C4-2B (cell line): ENCODE measurements around the gene PDGFD.

Experiments
- H3K27ac ChIP-seq: fragments of 450-650 bp; 2 replicates; pipeline ENCODE4 v1.5.1; 2017
- ZFX ChIP-seq: fragments of 450-650 bp; IDR thresholded peaks from 2 replicates; pipeline ENCODE4 v1.6.1; 2017
- TF ChIP-seq, protein P1 (sequence below): fragments of 450-650 bp; conservative IDR thresholded peaks from 2 replicates; pipeline ENCODE4 v1.5.1; 2017; ENCODE audit warnings: mild to moderate bottlenecking

The PDGFD gene

DNA sequence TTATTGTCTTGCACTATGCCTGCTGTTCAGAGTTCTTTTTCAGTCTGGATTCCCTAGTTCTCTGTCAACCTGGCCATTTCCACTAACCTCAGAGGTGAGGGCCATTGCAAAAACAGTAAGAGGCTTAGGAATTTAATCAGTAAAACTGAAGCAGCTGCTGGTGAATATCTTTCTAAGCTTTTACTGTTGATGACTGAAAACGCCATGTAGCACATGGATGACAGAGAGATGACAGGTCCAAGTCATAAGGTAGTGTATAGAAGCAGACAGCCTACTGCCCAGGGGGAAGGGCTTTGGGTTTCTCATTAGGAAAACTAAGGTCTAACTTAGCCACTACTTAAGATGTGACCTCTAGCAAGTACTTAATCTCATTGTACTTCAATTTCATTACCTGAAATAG is 280.1 kb downstream of the PDGFD start:
- TF ChIP-seq, protein P1, sequence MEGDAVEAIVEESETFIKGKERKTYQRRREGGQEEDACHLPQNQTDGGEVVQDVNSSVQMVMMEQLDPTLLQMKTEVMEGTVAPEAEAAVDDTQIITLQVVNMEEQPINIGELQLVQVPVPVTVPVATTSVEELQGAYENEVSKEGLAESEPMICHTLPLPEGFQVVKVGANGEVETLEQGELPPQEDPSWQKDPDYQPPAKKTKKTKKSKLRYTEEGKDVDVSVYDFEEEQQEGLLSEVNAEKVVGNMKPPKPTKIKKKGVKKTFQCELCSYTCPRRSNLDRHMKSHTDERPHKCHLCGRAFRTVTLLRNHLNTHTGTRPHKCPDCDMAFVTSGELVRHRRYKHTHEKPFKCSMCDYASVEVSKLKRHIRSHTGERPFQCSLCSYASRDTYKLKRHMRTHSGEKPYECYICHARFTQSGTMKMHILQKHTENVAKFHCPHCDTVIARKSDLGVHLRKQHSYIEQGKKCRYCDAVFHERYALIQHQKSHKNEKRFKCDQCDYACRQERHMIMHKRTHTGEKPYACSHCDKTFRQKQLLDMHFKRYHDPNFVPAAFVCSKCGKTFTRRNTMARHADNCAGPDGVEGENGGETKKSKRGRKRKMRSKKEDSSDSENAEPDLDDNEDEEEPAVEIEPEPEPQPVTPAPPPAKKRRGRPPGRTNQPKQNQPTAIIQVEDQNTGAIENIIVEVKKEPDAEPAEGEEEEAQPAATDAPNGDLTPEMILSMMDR: no peak
- no peak for TF ChIP-seq ZFX
- no peak overlapping the region for H3K27ac ChIP-seq

GRCh38 chr11:103883291-103883690 is 280.7 kb downstream of the PDGFD start:
- no peak overlapping the region for H3K27ac ChIP-seq
- TF ChIP-seq ZFX: no peak
- TF ChIP-seq, protein P1: no peak

DNA sequence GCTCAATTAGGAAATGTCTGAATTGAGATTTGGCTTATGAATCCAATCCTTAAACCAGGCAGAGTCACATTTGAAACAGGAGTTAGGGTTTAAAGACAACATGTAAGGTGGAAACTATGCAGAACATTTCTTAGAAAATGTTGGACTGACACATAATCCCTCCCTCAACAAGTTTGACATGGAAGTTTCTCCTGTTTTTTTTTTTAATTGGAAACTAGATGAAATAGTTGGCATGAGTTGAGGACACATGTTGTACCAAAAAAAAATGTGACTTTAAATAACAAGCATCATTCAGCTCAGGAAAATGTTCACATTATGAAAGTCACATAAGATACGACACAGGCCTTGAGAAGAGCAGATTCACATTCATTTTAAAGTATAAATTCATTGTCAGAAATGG is 282.4 kb downstream of the PDGFD start:
- TF ChIP-seq, protein P1: no peak
- TF ChIP-seq ZFX: no peak
- H3K27ac ChIP-seq: no peak overlapping the region

DNA sequence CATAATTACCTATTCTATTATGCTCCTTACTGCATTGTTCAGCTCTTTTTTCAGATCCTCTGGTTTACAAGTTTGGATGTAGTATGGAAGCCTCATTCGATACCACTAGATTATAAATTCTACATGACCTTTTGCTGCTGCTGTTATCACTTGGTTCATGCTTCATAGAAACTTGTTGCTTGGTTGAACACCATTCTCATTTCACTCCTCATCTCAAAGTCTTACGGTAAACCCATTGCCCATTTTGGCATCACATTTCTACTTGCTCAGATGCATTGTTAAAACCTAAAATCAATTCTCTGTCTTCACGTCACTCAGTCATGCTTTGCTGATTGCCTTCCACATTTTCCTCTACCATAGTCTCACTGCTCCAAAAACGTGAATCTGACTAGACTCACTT is 283.0 kb downstream of the PDGFD start:
- TF ChIP-seq ZFX: no peak
- TF ChIP-seq, protein P1: no peak
- H3K27ac ChIP-seq: no peak overlapping the region

- TF ChIP-seq ZFX: no peak
- TF ChIP-seq, protein P1: no peak
- H3K27ac ChIP-seq: no peak overlapping the region
Observed at GRCh38 chr11:103878646-103879045, 285.3 kb downstream of the PDGFD start.

DNA sequence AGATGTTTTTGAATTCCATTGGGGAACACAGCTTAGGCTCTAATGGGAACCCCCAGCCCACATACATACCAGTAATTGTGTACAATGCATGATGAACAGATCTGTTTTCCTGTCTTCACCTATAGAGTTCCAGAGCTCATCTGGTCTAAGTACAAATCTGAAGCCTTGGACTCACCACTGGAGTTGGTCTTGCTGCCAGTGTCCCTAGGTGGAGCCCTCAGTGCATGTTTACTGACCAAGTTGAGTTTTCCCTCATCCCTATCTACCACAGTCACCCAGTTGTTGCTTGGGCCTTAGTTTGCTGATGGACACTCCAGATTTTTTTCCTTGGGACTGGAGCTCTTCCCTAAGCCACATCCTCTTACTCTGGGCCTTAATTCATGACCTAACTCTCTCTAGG is 286.7 kb downstream of the PDGFD start:
- H3K27ac ChIP-seq: no peak overlapping the region
- TF ChIP-seq, protein P1: 0 out of 2 replicates have a peak, but pooled peaks have one; percentile 2
- TF ChIP-seq ZFX: no peak

GRCh38 chr11:103875855-103876510 is 288.0 kb downstream of the PDGFD start:
- H3K27ac ChIP-seq: no peak overlapping the region
- TF ChIP-seq, protein P1: no peak
- no peak for TF ChIP-seq ZFX
